Measurements from ENCODE around the gene BTBD6.
"Not testable (repeated sequence)": the region's sequence is repeated elsewhere in the genome, so short reads cannot be mapped to it uniquely, and the experiment has no call there.

The BTBD6 gene

GRCh38 chr14:105277448-105277847 is 29.1 kb downstream of the BTBD6 start:
- not testable (repeated sequence) for H3K9me3 ChIP-seq (ENCODE audit: control insufficient read depth, low read depth, low read length); H3K4me3 ChIP-seq (ENCODE audit: low read length); H3K4me1 ChIP-seq (ENCODE audit: control insufficient read depth, low read depth, low read length); H3K36me3 ChIP-seq (ENCODE audit: control insufficient read depth, low read depth, low read length); H3K27me3 ChIP-seq (ENCODE audit: control insufficient read depth, insufficient read depth, low read length); H3K27ac ChIP-seq (ENCODE audit: low read length); H3K9ac ChIP-seq (ENCODE audit: low read length)

GRCh38 chr14:105279642-105280361 is 31.5 kb downstream of the BTBD6 start:
- H3K27me3 ChIP-seq (ENCODE audit: control insufficient read depth, insufficient read depth, low read length) = no peaks in the 10 kb centered on the region
- no peaks in the 10 kb centered on the region for H3K36me3 ChIP-seq (ENCODE audit: control insufficient read depth, low read depth, low read length)
- no peak overlapping the region for H3K27ac ChIP-seq (ENCODE audit: low read length)
- H3K4me3 ChIP-seq (ENCODE audit: low read length) = no peak overlapping the region
- peaks cover 4% of the 10 kb centered on the region for H3K4me1 ChIP-seq (ENCODE audit: control insufficient read depth, low read depth, low read length)
- no peak overlapping the region for H3K9ac ChIP-seq (ENCODE audit: low read length)
- no peaks in the 10 kb centered on the region for H3K9me3 ChIP-seq (ENCODE audit: control insufficient read depth, low read depth, low read length)

GRCh38 chr14:105280525-105280924 is 32.2 kb downstream of the BTBD6 start:
- H3K27me3 ChIP-seq (ENCODE audit: control insufficient read depth, insufficient read depth, low read length) = no peaks in the 10 kb centered on the region
- peaks cover 4% of the 10 kb centered on the region for H3K4me1 ChIP-seq (ENCODE audit: control insufficient read depth, low read depth, low read length)
- H3K9ac ChIP-seq (ENCODE audit: low read length) = no peak overlapping the region
- H3K27ac ChIP-seq (ENCODE audit: low read length) = no peak overlapping the region
- H3K36me3 ChIP-seq (ENCODE audit: control insufficient read depth, low read depth, low read length) = no peaks in the 10 kb centered on the region
- no peaks in the 10 kb centered on the region for H3K9me3 ChIP-seq (ENCODE audit: control insufficient read depth, low read depth, low read length)
- H3K4me3 ChIP-seq (ENCODE audit: low read length) = no peak overlapping the region

GRCh38 chr14:105281371-105282097 is 33.2 kb downstream of the BTBD6 start:
- no peak overlapping the region for H3K9ac ChIP-seq (ENCODE audit: low read length)
- H3K27ac ChIP-seq (ENCODE audit: low read length) = no peak overlapping the region
- H3K9me3 ChIP-seq (ENCODE audit: control insufficient read depth, low read depth, low read length) = no peaks in the 10 kb centered on the region
- peaks cover 4% of the 10 kb centered on the region for H3K4me1 ChIP-seq (ENCODE audit: control insufficient read depth, low read depth, low read length)
- H3K27me3 ChIP-seq (ENCODE audit: control insufficient read depth, insufficient read depth, low read length) = no peaks in the 10 kb centered on the region
- H3K4me3 ChIP-seq (ENCODE audit: low read length) = no peak overlapping the region
- H3K36me3 ChIP-seq (ENCODE audit: control insufficient read depth, low read depth, low read length) = no peaks in the 10 kb centered on the region

- Histone ChIP-seq H3K27ac (ENCODE audit: low read length) (no peak overlapping the region), H3K4me3 (ENCODE audit: low read length) (no peak overlapping the region), H3K27me3 (ENCODE audit: control insufficient read depth, insufficient read depth, low read length) (no peaks in the 10 kb centered on the region), H3K4me1 (ENCODE audit: control insufficient read depth, low read depth, low read length) (peaks cover 4% of the 10 kb centered on the region), H3K36me3 (ENCODE audit: control insufficient read depth, low read depth, low read length) (no peaks in the 10 kb centered on the region), H3K9me3 (ENCODE audit: control insufficient read depth, low read depth, low read length) (no peaks in the 10 kb centered on the region), H3K9ac (ENCODE audit: low read length) (no peak overlapping the region)
Measured at GRCh38 chr14:105282098-105282725, 33.9 kb downstream of the BTBD6 start.

GRCh38 chr14:105283028-105283427 is 34.7 kb downstream of the BTBD6 start:
- Histone ChIP-seq H3K4me1 (ENCODE audit: control insufficient read depth, low read depth, low read length) (peaks cover 4% of the 10 kb centered on the region), H3K9me3 (ENCODE audit: control insufficient read depth, low read depth, low read length) (no peaks in the 10 kb centered on the region), H3K27me3 (ENCODE audit: control insufficient read depth, insufficient read depth, low read length) (no peaks in the 10 kb centered on the region), H3K9ac (ENCODE audit: low read length) (no peak overlapping the region), H3K4me3 (ENCODE audit: low read length) (no peak overlapping the region), H3K36me3 (ENCODE audit: control insufficient read depth, low read depth, low read length) (no peaks in the 10 kb centered on the region), H3K27ac (ENCODE audit: low read length) (no peak overlapping the region)

GRCh38 chr14:105283899-105284298 is 35.6 kb downstream of the BTBD6 start:
- H3K27ac ChIP-seq (ENCODE audit: low read length) = no peak overlapping the region
- no peak overlapping the region for H3K9ac ChIP-seq (ENCODE audit: low read length)
- H3K4me3 ChIP-seq (ENCODE audit: low read length) = no peak overlapping the region
- H3K27me3 ChIP-seq (ENCODE audit: control insufficient read depth, insufficient read depth, low read length) = no peaks in the 10 kb centered on the region
- no peaks in the 10 kb centered on the region for H3K9me3 ChIP-seq (ENCODE audit: control insufficient read depth, low read depth, low read length)
- peaks cover 4% of the 10 kb centered on the region for H3K4me1 ChIP-seq (ENCODE audit: control insufficient read depth, low read depth, low read length)
- H3K36me3 ChIP-seq (ENCODE audit: control insufficient read depth, low read depth, low read length) = no peaks in the 10 kb centered on the region

- Histone ChIP-seq H3K27me3 (ENCODE audit: control insufficient read depth, insufficient read depth, low read length) (no peaks in the 10 kb centered on the region), H3K27ac (ENCODE audit: low read length) (no peak overlapping the region), H3K9ac (ENCODE audit: low read length) (no peak overlapping the region), H3K36me3 (ENCODE audit: control insufficient read depth, low read depth, low read length) (no peaks in the 10 kb centered on the region), H3K4me1 (ENCODE audit: control insufficient read depth, low read depth, low read length) (peaks cover 4% of the 10 kb centered on the region), H3K9me3 (ENCODE audit: control insufficient read depth, low read depth, low read length) (no peaks in the 10 kb centered on the region), H3K4me3 (ENCODE audit: low read length) (no peak overlapping the region)
Measured at GRCh38 chr14:105285174-105285573, 36.8 kb downstream of the BTBD6 start.

- H3K27ac ChIP-seq (ENCODE audit: low read length) = no peak overlapping the region
- no peaks in the 10 kb centered on the region for H3K9me3 ChIP-seq (ENCODE audit: control insufficient read depth, low read depth, low read length)
- H3K36me3 ChIP-seq (ENCODE audit: control insufficient read depth, low read depth, low read length) = no peaks in the 10 kb centered on the region
- H3K27me3 ChIP-seq (ENCODE audit: control insufficient read depth, insufficient read depth, low read length) = no peaks in the 10 kb centered on the region
- H3K4me3 ChIP-seq (ENCODE audit: low read length) = no peak overlapping the region
- no peak overlapping the region for H3K9ac ChIP-seq (ENCODE audit: low read length)
- H3K4me1 ChIP-seq (ENCODE audit: control insufficient read depth, low read depth, low read length) = peaks cover 4% of the 10 kb centered on the region
Measured at GRCh38 chr14:105286759-105287144, 38.4 kb downstream of the BTBD6 start.

GRCh38 chr14:105287249-105288102 is 39.1 kb downstream of the BTBD6 start:
- Histone ChIP-seq H3K27me3 (ENCODE audit: control insufficient read depth, insufficient read depth, low read length) (no peaks in the 10 kb centered on the region), H3K9me3 (ENCODE audit: control insufficient read depth, low read depth, low read length) (no peaks in the 10 kb centered on the region), H3K4me3 (ENCODE audit: low read length) (no peak overlapping the region), H3K9ac (ENCODE audit: low read length) (no peak overlapping the region), H3K36me3 (ENCODE audit: control insufficient read depth, low read depth, low read length) (no peaks in the 10 kb centered on the region), H3K27ac (ENCODE audit: low read length) (no peak overlapping the region), H3K4me1 (ENCODE audit: control insufficient read depth, low read depth, low read length) (peaks cover 4% of the 10 kb centered on the region)

GRCh38 chr14:105288936-105289335 is 40.6 kb downstream of the BTBD6 start:
- H3K27me3 ChIP-seq (ENCODE audit: control insufficient read depth, insufficient read depth, low read length); H3K4me3 ChIP-seq (ENCODE audit: low read length); H3K4me1 ChIP-seq (ENCODE audit: control insufficient read depth, low read depth, low read length); H3K36me3 ChIP-seq (ENCODE audit: control insufficient read depth, low read depth, low read length); H3K9me3 ChIP-seq (ENCODE audit: control insufficient read depth, low read depth, low read length); H3K27ac ChIP-seq (ENCODE audit: low read length); H3K9ac ChIP-seq (ENCODE audit: low read length): not testable (repeated sequence)
